GM18517 (cell line): Measurements from ENCODE around the gene SLC23A1.
"Not testable (repeated sequence)": the region's sequence is repeated elsewhere in the genome, so short reads cannot be mapped to it uniquely, and the experiment has no call there.

ENCODE experiments used
- ATAC-seq: cut with Tn5 transposase; IDR thresholded peaks from one replicate; pipeline ENCODE4 v1.9.1; 2021; ENCODE audit warnings: mild to moderate bottlenecking, moderate library complexity; ENCODE audit not compliant: unreplicated experiment

Gene SLC23A1

DNA sequence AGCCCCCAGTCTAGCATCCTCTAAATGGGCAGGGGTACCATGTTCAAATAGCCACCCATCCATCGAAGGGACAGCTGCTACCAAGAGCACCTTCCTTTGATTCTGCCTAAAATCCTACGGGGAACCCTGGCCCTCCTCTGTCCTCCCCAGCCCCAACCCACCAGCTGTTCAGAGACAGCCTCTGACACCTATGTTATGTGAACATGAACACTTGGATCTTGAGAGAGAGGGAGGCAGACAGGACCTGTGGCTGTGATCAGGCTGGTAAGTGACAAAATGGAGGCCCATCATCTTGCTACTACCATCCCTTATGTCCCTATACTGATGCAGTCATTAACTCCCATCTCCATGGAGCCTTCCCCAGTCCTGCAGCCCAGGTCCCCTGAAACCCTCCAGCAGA lies 8.2 kb downstream of the SLC23A1 start:
- ATAC-seq: no peak

DNA sequence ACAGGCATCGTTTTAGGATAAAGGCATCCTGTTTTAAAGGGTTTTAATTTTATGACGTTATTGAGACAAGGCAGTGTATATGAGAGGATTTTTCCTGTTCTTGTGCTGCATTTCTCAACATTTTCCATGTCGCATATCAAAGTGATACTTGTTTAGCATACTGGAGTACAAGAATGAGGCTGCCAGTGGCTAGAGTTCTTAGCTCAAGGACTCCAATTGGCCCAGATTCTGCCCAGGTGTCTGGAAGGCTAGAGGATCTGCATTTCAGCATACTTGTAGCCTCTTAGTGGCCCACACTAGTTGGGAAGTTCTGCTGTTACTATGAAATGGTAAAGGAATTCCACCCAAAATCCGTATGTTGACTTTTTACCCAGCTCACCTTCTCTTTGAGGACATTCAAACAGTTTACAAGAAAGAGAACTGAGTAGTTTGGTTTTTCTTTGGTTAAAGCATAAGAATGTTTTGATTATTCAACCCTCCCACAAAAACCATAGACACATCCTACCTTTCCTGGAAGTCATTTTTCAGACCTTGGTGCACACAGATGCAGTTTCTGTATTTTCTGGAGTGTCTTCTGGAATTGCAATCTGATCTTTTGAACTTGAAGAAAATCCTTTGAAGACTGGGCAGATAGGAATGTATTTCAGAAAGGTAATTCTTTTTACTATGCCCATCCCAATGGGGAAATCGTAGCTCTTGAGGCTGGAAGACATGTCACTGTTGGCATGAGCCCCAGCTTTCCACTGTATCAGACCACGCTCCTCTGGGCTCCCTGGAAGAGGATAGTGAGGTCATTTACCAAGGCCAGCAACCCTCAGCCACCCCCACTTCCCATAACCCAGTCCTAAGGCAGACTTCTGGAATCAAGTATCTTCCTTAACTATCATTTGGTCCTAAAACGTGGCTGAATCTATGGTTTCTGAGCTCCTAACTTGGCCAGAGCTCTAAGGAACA lies 11.3 kb downstream of the SLC23A1 start:
- ATAC-seq: no peak

DNA sequence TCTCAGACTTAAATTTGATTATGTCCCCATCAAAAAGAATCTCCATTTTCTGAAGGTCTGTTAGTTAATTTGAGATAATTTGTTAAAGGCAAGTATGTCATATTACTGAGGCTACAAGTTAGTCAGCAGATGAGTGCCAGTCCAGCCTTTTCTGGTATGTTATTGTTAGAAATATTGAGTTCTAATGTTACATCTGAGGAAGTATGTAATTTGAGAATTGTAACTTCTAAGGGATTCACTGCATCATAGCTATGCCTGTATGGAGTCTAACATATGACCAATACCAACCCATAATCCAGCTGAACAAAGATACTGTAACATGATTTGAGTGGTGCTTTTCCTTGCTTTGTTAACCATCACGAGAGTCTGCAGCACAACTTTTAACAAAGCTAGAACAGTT lies 13.9 kb downstream of the SLC23A1 start:
- ATAC-seq: no peak

DNA sequence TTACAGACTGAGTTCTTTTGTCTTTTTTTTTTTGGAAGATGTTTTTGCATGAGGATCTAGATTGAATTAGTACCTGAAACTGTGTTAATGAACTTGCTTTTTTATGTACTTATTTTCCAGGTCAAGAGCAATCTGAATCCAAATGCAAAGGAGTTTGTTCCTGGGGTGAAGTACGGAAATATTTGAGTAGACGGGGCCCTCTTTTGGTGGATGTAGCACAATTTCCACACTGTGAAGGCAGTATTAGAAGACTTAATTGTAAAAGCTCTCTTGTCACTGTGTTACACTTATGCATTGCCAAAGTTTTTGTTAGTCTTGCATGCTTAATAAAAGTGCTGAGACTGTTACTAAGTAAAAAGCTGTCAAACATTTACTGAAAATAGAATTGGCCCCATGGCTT lies 14.5 kb downstream of the SLC23A1 start:
- ATAC-seq: no peak

DNA sequence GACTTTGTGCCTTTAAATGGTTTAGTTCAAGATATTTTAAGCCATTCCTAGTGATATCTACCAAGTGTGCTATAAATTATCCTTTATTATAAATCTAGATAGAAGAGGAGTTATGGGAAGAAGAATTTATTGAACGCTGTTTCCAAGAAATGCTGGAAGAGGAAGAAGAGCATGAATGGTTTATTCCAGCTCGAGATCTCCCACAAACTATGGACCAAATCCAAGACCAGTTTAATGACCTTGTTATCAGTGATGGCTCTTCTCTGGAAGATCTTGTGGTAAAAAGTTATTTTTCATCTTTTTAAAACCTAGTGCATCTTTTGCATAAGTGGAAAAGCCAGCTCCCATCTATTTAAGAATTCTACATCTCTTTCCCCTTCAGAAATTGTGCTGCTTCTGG lies 18.6 kb downstream of the SLC23A1 start:
- no peak for ATAC-seq

DNA sequence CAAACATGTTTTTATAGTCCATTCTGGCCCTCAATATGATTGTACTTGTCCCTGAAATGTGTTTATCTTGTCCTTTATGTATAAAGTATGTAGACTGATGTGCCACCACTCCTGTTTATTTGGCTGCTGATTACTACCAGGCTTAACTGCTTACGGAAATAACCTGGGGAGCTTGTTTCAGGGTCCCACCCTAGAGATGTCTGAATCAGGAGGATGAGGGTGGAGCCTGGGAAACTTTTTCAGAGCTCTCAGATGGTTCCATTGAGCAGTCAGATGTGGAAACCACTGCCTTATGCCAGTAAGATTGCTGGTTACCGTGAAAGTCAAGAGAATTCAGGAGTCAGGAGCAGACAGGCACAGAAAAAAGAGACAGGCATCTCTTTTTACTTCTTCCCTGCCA lies 19.2 kb downstream of the SLC23A1 start:
- ATAC-seq: no peak

- ATAC-seq: no peak
These were observed 21.2 kb downstream of the SLC23A1 start for GRCh38 chr5:139361835-139362429.

GRCh38 chr5:139360384-139360783 lies 22.7 kb downstream of the SLC23A1 start:
- ATAC-seq: no peak

DNA sequence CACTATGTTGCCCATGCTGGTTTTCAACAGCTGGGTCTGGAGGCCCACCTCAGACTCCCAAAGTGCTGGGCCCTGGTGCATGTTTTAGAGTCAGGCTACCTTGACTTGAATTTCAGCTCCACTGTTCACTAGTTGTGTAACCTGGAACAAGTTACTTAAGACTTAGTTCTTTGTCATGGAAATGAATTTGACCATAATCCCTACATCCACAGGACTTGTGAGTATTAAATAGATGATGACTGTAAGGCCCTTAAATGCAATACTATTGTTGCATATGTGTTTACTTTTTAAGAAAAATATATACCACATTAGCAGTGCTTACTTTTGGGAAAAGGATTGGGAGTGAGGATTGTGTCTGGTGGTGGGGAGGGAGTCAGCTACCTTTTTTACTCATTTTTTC lies 25.0 kb downstream of the SLC23A1 start:
- no peak for ATAC-seq

DNA sequence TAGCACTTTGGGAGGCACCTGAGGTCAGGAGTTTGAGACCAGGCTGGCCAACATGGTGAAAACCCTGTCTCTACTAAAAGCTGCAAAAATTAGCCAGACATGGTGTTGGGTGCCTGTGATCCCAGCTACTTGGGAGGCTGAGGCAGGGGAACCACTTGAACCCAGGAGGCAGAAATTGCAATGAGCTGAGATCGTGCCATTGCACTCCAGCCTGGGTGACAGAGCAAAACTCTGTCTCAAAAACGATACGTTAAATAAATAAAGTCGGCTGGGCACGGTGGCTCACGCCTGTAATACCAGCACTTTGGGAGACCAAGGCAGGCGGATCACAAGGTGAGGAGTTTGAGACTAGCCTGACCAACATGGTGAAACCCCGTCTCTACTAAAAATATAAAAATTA lies 27.2 kb downstream of the SLC23A1 start:
- ATAC-seq: not testable (repeated sequence)

GRCh38 chr5:139354186-139354585 lies 28.9 kb downstream of the SLC23A1 start:
- no peak for ATAC-seq

GRCh38 chr5:139347863-139348262 lies 35.2 kb downstream of the SLC23A1 start:
- not testable (repeated sequence) for ATAC-seq

DNA sequence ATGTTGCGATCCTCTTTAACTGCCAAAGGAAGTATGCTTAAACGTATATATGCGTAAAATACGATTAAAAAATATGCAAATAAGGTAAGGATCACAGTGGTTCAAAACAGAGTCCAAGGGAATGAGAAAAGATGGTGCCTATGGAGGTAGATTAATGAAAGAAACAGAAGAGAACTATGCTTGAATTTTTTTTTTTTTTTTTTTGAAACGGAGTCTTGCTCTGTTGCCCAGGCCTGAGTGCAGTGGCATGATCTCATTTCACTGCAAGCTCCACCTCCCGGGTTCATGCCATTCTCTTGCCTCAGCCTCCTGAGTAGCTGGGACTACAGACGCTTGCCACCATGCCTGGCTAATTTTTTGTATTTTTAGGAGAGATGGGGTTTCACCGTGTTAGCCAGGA lies 37.7 kb downstream of the SLC23A1 start:
- ATAC-seq: not testable (repeated sequence)

DNA sequence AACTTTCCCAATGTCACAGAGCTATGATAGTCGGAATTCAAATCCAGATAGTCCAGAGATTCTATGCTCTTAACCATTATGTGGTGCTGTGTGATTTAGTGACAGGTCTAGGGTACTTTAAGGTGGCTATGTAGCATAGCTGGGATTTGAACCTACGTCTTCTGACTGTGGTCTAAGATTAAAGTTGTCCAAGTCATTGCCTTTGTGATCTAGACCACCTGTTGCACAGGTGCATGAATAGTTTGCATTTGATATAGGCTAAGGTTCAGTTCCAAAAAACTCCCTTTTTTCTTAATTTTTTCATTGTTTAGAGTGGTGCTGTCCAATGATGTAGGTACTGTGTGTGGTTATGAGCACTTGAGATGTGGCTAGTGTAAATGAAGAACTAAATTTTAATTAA lies 38.9 kb downstream of the SLC23A1 start:
- ATAC-seq: no peak

DNA sequence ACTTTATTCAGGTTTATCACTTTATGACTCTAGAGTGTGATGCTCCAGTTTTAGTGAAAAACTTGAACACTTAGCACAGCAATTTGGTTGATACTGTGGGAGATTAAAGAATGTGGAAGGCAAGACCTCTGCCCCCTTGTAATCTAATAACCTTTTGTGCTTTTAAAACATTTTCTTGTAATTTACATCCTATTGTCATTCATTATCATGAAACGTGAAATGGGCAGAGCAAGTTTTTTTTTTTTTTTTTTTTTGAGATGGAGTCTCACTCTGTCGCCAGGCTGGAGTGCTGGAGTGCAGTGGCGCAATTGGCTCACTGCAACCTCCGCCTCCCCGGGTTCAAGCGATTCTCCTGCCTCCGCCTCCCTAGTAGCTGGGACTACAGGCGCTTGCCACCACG lies 39.6 kb downstream of the SLC23A1 start:
- ATAC-seq: no peak

GRCh38 chr5:139342423-139342723 lies 40.7 kb downstream of the SLC23A1 start:
- peak; percentile 34 for ATAC-seq

- ATAC-seq: peak; percentile 81
These were observed 41.2 kb downstream of the SLC23A1 start, which contains the start of gene PAIP2 for GRCh38 chr5:139341689-139342422. TSS of gene PAIP2 (plus strand) at chr5:139341854. CDS start at chr5:139363785, 21,931 bp downstream.

GRCh38 chr5:139341187-139341688 lies 41.9 kb downstream of the SLC23A1 start:
- peak; percentile 33 for ATAC-seq

DNA sequence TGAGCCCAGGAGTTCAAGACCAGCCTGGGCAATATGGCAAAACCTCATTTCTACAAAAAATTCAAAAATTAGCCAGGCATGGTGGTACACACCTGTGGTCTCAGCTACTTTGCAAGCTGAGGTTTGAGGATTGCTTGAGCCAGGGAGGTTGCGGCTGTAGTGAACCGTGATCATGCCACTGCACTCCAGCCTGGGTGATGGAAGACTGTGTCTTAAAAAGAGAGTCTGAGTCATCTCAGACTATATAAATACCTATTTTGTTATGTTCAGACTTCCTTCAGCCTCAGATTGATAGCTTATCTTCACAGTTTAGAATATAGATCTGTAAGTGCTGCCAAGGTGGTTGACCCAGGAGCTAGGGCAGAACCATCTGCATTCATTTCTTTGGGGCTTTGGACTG lies 43.0 kb downstream of the SLC23A1 start:
- ATAC-seq: no peak

DNA sequence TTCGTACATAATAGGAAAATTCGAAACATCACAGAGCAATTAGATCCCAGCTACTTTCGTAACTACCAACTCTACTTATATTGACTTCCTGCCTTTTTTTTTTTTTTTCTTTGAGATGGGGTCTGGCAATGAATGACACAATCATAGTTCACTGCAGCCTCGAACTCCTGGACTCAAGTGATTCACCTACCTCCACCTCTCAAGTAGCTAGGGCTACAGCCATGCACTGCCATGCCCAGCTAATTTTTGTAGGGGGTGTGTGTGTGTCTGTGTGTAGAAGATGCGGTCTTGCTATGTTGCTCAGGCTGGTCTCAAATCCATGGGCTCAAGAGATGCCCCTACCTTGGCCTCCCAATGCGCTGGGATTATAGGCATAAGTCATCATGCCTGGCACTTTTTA lies 47.3 kb downstream of the SLC23A1 start:
- no peak for ATAC-seq
